GM18519 (cell line): ENCODE results near the gene PNMA6A.
"Not testable (repeated sequence)": the region's sequence is repeated elsewhere in the genome, so short reads cannot be mapped to it uniquely, and the experiment has no call there.

Experiments used
- ATAC-seq: cut with Tn5 transposase; IDR thresholded peaks from one replicate; pipeline ENCODE4 v1.9.1; 2021; ENCODE audit warnings: mild to moderate bottlenecking, moderate library complexity; ENCODE audit not compliant: unreplicated experiment, low FRiP score

PNMA6A gene

DNA sequence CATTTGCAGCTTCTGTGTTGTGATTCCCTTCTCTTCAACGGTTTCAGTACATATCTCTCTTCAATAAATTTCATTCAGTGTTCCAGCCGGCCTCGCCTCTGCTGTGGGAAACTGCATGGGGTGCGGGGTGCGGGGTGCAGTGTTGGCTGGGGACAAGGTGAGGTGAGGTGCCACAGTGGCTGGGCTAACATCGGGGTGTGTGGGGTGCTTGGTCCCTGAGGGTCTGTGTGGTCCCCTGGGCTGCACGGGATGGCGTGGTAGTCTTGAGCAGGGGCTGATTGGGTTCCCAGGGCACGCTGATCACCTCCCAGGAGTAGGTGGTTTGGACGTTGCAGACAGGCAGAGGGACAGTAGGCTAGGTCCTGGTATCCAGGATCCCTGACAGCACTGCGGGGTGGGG is 2.7 kb downstream of the PNMA6A start:
- ATAC-seq = no peak

DNA sequence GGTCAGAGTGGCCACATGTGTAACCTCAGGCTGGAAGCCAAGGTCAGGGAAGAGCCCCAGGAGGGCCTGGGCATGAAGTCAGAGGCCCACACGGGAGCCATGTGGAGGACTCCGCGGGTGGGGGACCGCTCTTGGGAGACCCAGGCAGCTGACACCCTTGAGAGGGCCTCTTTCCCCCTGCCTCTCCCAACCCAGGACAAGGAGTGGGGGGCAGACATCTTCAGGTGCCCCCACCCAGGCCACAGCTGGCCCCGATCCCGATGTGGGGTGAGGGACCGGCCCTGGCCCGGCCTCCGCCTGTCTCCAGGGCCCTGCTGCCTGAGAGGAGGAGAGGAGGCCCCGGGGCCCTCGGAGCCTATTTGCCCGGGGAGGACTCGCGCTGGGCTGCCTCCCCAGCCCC is 3.1 kb downstream of the PNMA6A start:
- no peak for ATAC-seq

DNA sequence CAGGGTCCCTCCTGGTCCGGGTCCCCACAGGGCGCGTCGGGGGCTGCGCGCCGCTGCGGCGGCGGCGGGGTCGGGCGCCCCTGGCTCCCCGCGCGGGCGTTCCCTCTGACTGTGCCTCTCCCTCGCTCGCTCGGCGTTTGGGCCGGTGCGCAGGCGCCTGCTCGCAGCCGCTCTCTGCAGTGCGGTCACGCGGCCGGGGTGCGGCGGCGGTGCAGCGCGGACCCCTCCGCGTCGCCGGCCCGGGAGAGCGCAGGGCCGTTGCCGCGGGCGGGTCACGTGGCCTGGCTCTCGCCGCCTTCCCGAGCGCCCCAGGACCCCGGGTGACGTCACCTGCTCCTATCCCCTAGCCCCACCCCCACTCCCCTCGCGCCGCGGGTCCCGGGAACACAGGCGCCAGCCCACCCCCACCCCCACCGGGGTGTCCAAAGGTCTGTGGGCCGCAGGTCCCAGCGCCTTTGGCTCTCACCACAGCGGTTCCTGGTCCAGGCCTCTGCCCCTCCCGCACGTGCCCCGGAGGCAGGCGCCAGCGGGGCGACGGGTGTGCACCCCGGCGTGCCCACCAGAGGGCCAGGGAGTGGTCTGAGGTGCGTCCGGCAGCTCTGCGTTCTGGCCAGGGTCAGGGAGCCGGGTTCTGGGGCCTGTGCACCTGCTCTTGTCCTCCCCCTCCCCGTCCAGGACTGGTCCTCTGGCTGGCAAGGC is 5.3 kb downstream of the PNMA6A start:
- not testable (repeated sequence) for ATAC-seq

DNA sequence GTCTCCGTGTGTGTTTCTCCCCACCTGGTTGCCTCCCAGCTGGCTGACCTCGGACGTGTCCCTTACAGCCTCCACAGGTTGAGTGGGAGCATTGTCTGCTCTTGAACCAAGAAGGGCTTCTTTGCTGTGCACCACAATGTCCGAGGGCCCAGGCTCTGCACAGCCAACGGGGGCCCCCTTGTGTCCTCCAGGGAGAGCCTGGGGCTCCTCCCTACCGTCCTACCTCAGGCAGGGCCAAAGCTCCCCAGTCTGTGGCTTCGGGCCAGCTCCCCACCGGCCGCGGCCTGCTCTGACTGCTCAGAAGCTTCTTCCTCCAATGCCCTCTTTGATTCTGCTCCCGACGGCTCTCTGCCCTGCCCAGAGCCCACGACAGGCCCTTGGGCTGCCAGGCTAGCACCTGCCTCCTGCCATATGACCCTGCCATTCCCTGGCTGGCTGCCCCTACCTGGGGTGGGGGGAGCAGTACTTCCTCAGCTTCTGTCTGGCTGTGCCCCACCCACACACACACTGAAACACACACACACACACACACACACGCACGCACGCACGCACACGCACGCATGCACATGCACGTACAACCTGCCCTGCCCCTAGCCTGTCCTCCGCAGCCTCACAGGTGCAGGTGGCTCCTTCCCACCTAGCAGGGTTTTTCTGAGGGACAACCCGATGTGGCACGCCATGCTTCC is 11.1 kb downstream of the PNMA6A start:
- ATAC-seq = not testable (repeated sequence)

DNA sequence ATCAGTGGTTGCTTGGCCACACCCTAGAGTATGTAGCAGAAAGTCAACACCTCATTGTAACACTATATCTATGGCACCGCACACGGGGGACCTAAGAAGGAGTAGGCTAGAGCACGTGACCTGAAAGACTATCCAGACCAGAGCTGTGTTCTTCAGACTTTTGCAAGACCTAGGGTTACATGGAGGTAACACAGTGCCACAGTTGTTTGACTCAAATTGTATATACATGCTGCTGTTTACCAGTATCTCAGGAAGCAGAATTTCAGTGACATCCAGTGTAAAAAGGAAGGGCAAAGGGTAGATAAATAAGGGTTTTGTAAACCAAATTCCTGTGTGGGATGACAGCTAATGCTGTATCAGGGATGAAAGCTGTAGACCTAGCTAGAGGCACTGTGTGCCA is 30.2 kb downstream of the PNMA6A start:
- no peak for ATAC-seq

DNA sequence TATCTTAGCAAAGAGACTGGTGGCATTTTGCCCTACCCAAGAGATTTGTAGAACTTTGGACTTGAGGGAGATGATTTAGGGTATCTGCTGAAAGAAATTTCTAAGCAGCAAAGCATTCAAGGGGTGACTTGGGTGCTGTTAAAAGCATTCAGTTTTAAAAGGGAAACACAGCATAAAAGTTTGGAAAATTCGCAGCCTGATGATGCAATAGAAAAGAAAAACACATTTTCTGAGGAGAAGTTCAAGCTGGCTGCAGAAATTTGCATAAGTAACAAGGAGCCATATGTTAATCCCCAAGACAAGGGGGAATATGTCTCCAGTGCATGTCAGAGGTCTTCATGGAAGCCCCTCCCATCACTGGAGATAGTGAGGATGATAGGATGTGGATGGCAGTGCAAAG is 32.7 kb downstream of the PNMA6A start:
- not testable (repeated sequence) for ATAC-seq

DNA sequence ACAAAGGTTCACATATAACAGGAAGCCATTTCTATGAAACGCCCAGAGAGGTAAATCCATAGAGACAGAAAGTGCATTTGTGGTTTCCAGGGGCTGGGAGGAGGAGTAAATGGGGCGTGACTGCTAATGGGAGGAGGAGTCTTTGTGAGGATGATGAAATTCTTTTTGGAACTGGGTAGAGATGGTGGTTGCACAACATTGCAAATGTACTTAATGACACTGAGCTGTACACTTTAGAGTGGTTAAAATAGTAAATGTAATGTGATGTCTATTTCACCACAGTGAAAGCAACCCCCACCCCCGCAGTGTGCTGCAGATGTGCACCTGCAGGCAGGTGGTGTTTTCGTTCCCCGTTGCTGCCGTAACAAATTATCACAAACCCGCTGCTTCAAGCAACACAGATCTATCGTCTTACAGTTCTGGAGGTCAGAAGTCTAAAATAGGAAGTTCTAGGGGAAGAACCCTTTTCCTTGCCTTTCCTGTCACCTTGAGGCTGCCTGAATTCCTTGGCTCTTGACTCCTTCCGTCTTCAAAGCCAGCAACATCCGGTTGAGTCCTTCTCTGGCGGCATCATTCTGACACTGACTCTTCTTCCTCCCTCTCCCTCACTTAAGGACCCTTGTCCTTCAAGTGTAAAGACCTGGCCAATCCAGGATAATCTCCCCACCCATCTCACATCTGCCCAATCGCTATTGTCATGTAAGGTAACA is 34.0 kb downstream of the PNMA6A start:
- not testable (repeated sequence) for ATAC-seq

DNA sequence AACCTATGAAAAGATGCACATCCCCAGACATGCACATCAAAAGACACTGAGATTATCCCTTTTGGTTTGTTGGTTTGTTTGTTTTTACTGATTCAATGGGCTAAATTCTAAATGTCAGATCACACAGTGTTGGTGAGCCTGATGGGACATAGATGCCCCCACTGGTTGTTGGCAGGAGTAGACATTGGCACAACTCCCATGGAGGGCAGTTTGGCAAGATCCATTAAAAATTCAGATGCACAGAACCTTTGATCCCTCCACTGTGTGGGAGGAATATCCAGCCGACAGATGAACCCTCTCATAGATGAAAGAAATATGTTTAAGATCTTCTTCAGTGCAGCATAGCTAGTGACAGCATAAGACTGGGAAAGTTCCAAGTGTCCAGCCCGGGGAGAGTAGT is 38.5 kb downstream of the PNMA6A start:
- not testable (repeated sequence) for ATAC-seq

DNA sequence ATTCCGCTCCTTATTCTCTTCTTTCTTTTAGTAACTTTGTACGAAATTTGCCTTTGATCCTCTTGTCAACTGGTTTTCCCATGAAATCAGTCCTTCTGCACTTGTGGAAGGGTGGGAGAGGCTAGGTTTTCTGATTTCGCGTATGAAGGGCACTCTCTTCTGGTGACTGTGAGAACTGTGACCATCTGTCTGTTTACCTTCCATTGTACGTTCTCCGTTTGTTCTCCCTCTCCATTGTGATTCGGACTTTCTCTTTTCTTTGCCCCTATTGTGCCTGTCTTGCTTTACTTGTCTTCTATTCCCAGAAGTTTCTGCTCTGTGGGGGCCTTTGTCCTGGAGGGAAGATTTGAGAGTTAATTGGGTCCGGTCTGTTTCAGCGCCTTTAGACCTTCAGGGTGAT is 41.6 kb downstream of the PNMA6A start:
- not testable (repeated sequence) for ATAC-seq

DNA sequence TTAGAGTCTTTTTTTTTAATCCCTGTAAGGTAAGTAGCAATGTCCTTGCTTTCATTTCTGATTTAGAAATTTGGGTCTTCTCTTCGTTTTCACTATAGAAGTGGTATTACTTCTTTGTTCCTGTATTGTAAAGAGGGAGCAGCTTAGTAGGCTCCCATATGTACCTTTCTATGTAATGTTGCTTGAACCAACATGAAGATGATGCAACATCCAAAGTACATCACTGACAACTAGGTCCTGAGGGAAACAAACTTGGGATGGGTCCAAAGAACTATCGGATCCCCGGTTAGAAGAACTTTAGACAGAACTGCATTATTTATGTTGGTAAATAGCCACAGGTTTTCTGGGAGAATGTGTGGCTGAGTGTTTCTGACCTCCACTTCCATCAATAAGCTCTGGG is 45.5 kb downstream of the PNMA6A start:
- ATAC-seq = not testable (repeated sequence)

DNA sequence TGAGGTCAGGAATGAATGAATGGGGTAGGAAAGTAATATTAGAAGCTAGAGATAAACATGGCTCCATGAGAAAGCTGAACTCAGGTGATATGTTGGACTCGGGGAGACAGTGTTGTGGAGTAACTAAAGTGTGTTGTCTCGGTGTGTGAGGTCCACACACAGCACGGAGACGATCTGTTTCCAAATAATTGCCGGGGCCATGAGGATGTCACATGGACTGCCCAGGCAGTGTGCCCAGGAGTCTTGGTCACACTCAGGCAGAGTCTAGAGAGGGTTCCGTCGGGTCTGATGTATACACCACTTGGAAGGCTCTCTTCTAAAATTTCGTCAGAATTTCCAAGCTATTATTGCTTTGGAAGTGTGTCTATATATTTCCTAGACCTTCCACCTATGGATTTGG is 48.0 kb downstream of the PNMA6A start:
- ATAC-seq = not testable (repeated sequence)

DNA sequence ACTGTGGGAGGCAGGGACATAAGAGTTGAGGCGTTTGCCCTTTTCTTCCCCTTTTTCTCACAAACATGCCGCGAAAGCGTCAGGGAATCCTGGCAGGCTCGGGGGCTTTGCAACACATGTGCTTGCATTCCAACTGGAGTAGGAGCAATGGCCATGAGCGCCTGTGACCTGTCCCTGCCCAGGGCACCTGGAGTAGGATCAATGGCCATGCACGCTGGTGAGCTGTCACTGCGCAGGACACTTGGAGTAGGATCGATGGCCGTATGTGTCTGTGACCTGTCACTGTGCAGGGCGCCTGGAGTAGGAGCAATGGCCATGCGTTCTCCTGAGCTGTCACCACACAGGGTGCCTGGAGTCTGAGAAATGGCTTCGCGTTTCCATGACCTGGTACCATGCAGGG is 51.2 kb downstream of the PNMA6A start:
- not testable (repeated sequence) for ATAC-seq
